Measurements from ENCODE around the gene GULP1. TPM values are rescaled to one million over a fixed set of nuclear protein-coding genes. Genes with fewer than 3 reads are reported as not detected.

GULP1 gene
- total and polyA plus RNA-seq, 2 of the 13 experiments (the other 11 are each of a cell fraction or from before 2014, with no cell fraction given): 0.15 TPM; not detected in 1

GRCh38 chr2:188634656-188635055 lies 343.0 kb downstream of the GULP1 start:
- DNase-seq (ENCODE audit: low spot score): no peak
- intact Hi-C loops (cut with micrococcal nuclease; ENCODE audit: unreplicated experiment): no loop called here
- 57% methylated on average over 1 of the region's 1 CpG for WGBS (ENCODE audit: low lambda C conversion rate)

More at GRCh38 chr2:188634656-188635055, 343.0 kb downstream of the GULP1 start:
- Histone ChIP-seq H3K4me3 (replicated peaks in 1 of 3; ENCODE audit: insufficient read depth in 1 of 3, low read depth in 2 of 3, low read length in 3 of 3) (no peak overlapping the region), H3K9ac (ENCODE audit: insufficient read depth, low read depth, low read length) (no peak overlapping the region), H3K4me2 (ENCODE audit: low read depth, low read length) (no peak overlapping the region), H3K9me3 (ENCODE audit: low read length) (no peaks in the 10 kb centered on the region), H4K20me1 (ENCODE audit: insufficient read depth, low read length) (no peaks in the 10 kb centered on the region), H3K4me1 (ENCODE audit: insufficient read depth, low read length) (no peaks in the 10 kb centered on the region), H3K36me3 (replicated peaks in 1 of 2; ENCODE audit: control insufficient read depth in 1 of 2, insufficient read depth in 2 of 2, low read length in 2 of 2) (no peaks in the 10 kb centered on the region), H3K79me2 (ENCODE audit: insufficient read depth, low read length) (no peaks in the 10 kb centered on the region), H2AFZ (ENCODE audit: low read length) (no peak overlapping the region), H3K27me3 (ENCODE audit: control insufficient read depth in 1 of 2, insufficient read depth in 2 of 2, low read length in 2 of 2) (no peaks in the 10 kb centered on the region), H3K27ac (ENCODE audit: extremely low read length, insufficient read depth, low read length) (no peak overlapping the region)
- ATAC-seq (no peak), FAIRE-seq (no peak)
- in situ Hi-C loops (cut with HindIII; ENCODE audit: extremely low pct_ligation_motif_present, low pct_unique_long_range_greater_than_20kb): no loop called here
- no TSS peak for BruUV-seq (replicated peaks)
- ChIA-PET CTCF (ENCODE audit: low intra/inter-chr PET ratio, low total read pairs) (no interaction called here), POLR2A (no interaction called here)
- no peak for TF ChIP-seq ZFYVE20 (CRISPR knock-in tag; IDR thresholded peaks at IDR 0.05; ENCODE audit: borderline replicate concordance, low read depth)
- no peak for TF ChIP-seq ZNF563 (CRISPR knock-in tag; IDR thresholded peaks at IDR 0.05)

MicroRNAs encoded within 50 kb of the gene (microRNA counts, 767-probe panel; counts per million panel counts)
- microRNA hsa-miR-561-3p: not detected

Small RNA genes lying within 50 kb of the gene (microRNA-seq; reads per million reads assigned to microRNA genes)
- not detected for gene MIR561

Small RNA genes lying within 50 kb of the gene (small RNA-seq; reads per million reads assigned to genes)
- 0 reads per million in 3 experiments for gene MIR561 (ENCODE audit: insufficient read depth in 2 of 3, insufficient read length in 3 of 3, low read depth in 2 of 3, low replicate concordance in 1 of 3)
- gene RNA5SP114 (ENCODE audit: insufficient read depth in 2 of 3, insufficient read length in 3 of 3, low read depth in 2 of 3, low replicate concordance in 1 of 3): 0 reads per million in 3 experiments

Data from HepG2 (cell line).